Ishikawa (cell line): ENCODE data around the gene DGKI.

Experiments
- CEBPB ChIP-seq: IDR thresholded peaks from 2 replicates; pipeline ENCODE4 v1.6.1; 2012
- CREB1 ChIP-seq: IDR thresholded peaks from 2 replicates; pipeline ENCODE4 v1.6.1; 2012; ENCODE audit warnings: low read depth
- EGR1 ChIP-seq: IDR thresholded peaks from 2 replicates; pipeline ENCODE4 v1.6.1; 2012
- EP300 ChIP-seq: IDR thresholded peaks from 2 replicates; pipeline ENCODE4 v1.6.1; 2012; ENCODE audit warnings: borderline replicate concordance
- FOXM1 ChIP-seq: IDR thresholded peaks from 2 replicates; pipeline ENCODE4 v1.6.1; 2012; ENCODE audit warnings: low read depth, borderline replicate concordance
- MAX ChIP-seq: IDR thresholded peaks from 2 replicates; pipeline ENCODE4 v1.6.1; 2012
- NFIC ChIP-seq: IDR thresholded peaks from 2 replicates; pipeline ENCODE4 v1.6.1; 2012
- RAD21 ChIP-seq: IDR thresholded peaks from 2 replicates; pipeline ENCODE4 v1.6.1; 2012; ENCODE audit warnings: low read depth
- REST ChIP-seq: IDR thresholded peaks from 2 replicates; pipeline ENCODE4 v1.6.1; 2012; ENCODE audit warnings: low read depth, mild to moderate bottlenecking
- TAF1 ChIP-seq: IDR thresholded peaks from 2 replicates; pipeline ENCODE4 v1.6.1; 2012; ENCODE audit warnings: low read depth, mild to moderate bottlenecking
- TCF12 ChIP-seq: IDR thresholded peaks from 2 replicates; pipeline ENCODE4 v1.6.1; 2012; ENCODE audit warnings: low read depth
- TEAD4 ChIP-seq: IDR thresholded peaks from 2 replicates; pipeline ENCODE4 v1.6.1; 2012
- USF1 ChIP-seq: IDR thresholded peaks from 2 replicates; pipeline ENCODE4 v1.6.1; 2012
- YY1 ChIP-seq: IDR thresholded peaks from 2 replicates; pipeline ENCODE4 v1.6.1; 2012; ENCODE audit warnings: low read depth
- ZBTB7A ChIP-seq: IDR thresholded peaks from 2 replicates; pipeline ENCODE4 v1.6.1; 2012; ENCODE audit warnings: low read depth

Gene DGKI

GRCh38 chr7:137386966-137387365, 459.8 kb downstream of the DGKI start:
- TF ChIP-seq TAF1 (no peak), YY1 (no peak), ZBTB7A (no peak), EP300 (no peak), TCF12 (no peak), MAX (no peak), FOXM1 (no peak), TEAD4 (no peak), CREB1 (no peak)

GRCh38 chr7:137381045-137381444, 465.7 kb downstream of the DGKI start:
- TF ChIP-seq TAF1, result no peak
- TF ChIP-seq EP300, result no peak
- TF ChIP-seq NFIC, result no peak
- TF ChIP-seq USF1, result no peak
- TF ChIP-seq CEBPB, result no peak
- TF ChIP-seq FOXM1, result no peak
- no peak for TF ChIP-seq REST
- TF ChIP-seq EGR1, result no peak
- no peak for TF ChIP-seq ZBTB7A
- TF ChIP-seq CREB1, result no peak
- TF ChIP-seq TEAD4, result no peak

GRCh38 chr7:137373507-137373906, 473.3 kb downstream of the DGKI start:
- TF ChIP-seq TCF12 (no peak), NFIC (no peak), USF1 (no peak), CEBPB (no peak), EGR1 (no peak), FOXM1 (no peak)

GRCh38 chr7:137371616-137372015, 475.2 kb downstream of the DGKI start:
- TF ChIP-seq TCF12 (no peak), RAD21 (no peak), REST (no peak), ZBTB7A (no peak), CEBPB (no peak), FOXM1 (no peak), MAX (no peak), EP300 (no peak), YY1 (no peak), USF1 (no peak), NFIC (no peak), TEAD4 (no peak), TAF1 (no peak), CREB1 (no peak), EGR1 (no peak)

GRCh38 chr7:137366995-137367394, 479.8 kb downstream of the DGKI start:
- no peak for TF ChIP-seq RAD21
- no peak for TF ChIP-seq NFIC
- no peak for TF ChIP-seq TCF12
- TF ChIP-seq CREB1, result no peak
- TF ChIP-seq TAF1, result no peak
- no peak for TF ChIP-seq EGR1
- TF ChIP-seq EP300, result no peak
- no peak for TF ChIP-seq USF1
- no peak for TF ChIP-seq CEBPB
- no peak for TF ChIP-seq MAX
